ENCODE data around the gene SRCAP. TPM values are rescaled to one million over a fixed set of nuclear protein-coding genes. Genes with fewer than 3 reads are reported as not detected.

SRCAP gene
- total RNA-seq, result 10 to 100 TPM; 41.4 to 44.9 TPM
- long read RNA-seq, donor 1, partial matches to known transcripts, result 3 of 4 reads
- long read RNA-seq, donor 1, other reads (novel, unspliced or antisense), result 1 of 4 reads
- long read RNA-seq, donor 2, partial matches to known transcripts, result 3 of 4 reads
- long read RNA-seq, donor 2, other reads (novel, unspliced or antisense), result 1 of 4 reads

GRCh38 chr16:30698816-30699614 is at the start of gene SRCAP:
TSS of gene SRCAP (plus strand) at chr16:30699171. CDS start at chr16:30700825, 1,654 bp downstream.
- intact Hi-C loops (cut with DNase I), result no loop called here
- DNase-seq (ENCODE audit: low spot score), result peak; percentile 95

- DNase-seq (ENCODE audit: low spot score), result no peak
- intact Hi-C loops (cut with DNase I), result no loop called here
Observed at GRCh38 chr16:30649725-30650368, 49.1 kb upstream of the SRCAP start.

GRCh38 chr16:30650369-30651123 is 48.4 kb upstream of the SRCAP start, which contains the start of gene PRR14:
TSS of gene PRR14 (plus strand) at chr16:30650960. CDS start at chr16:30651646, 686 bp downstream.
- peak; percentile 100 for DNase-seq (ENCODE audit: low spot score)
- intact Hi-C loops (cut with DNase I), result no loop called here

- DNase-seq (ENCODE audit: low spot score), result peak; percentile 92
- intact Hi-C loops (cut with DNase I), result no loop called here
Observed at GRCh38 chr16:30651124-30652004, 47.6 kb upstream of the SRCAP start.

- no peak for DNase-seq (ENCODE audit: low spot score)
- intact Hi-C loops (cut with DNase I), result no loop called here
Observed at GRCh38 chr16:30652005-30652296, 47.0 kb upstream of the SRCAP start.

- intact Hi-C loops (cut with DNase I), result no loop called here
- no peak for DNase-seq (ENCODE audit: low spot score)
Observed at GRCh38 chr16:30652718-30653117, 46.3 kb upstream of the SRCAP start.

GRCh38 chr16:30654856-30655255 is 44.1 kb upstream of the SRCAP start:
- no peak for DNase-seq (ENCODE audit: low spot score)
- intact Hi-C loops (cut with DNase I), result no loop called here

- intact Hi-C loops (cut with DNase I), result no loop called here
- no peak for DNase-seq (ENCODE audit: low spot score)
Observed at GRCh38 chr16:30655815-30656347, 43.1 kb upstream of the SRCAP start.

- intact Hi-C loops (cut with DNase I), result no loop called here
Observed at GRCh38 chr16:30656388-30656787, 42.6 kb upstream of the SRCAP start.

GRCh38 chr16:30656974-30657865 is 41.8 kb upstream of the SRCAP start:
- intact Hi-C loops (cut with DNase I), result no loop called here
- no peak for DNase-seq (ENCODE audit: low spot score)

More at GRCh38 chr16:30656388-30656787, 42.6 kb upstream of the SRCAP start:
- DNase-seq (ENCODE audit: low spot score), result no peak

- intact Hi-C loops (cut with DNase I), result no loop called here
Observed at GRCh38 chr16:30657866-30658730, 40.9 kb upstream of the SRCAP start, which contains the start of gene FBRS. TSS of gene FBRS (plus strand) at chr16:30658431. CDS start at chr16:30659519, 1,088 bp downstream.

GRCh38 chr16:30658731-30659506 is 40.1 kb upstream of the SRCAP start:
- intact Hi-C loops (cut with DNase I), result no loop called here
- peak; percentile 95 for DNase-seq (ENCODE audit: low spot score)

More at GRCh38 chr16:30657866-30658730, 40.9 kb upstream of the SRCAP start, which contains the start of gene FBRS:
- DNase-seq (ENCODE audit: low spot score), result peak; percentile 100

GRCh38 chr16:30659507-30660423 is 39.2 kb upstream of the SRCAP start:
- intact Hi-C loops (cut with DNase I), result loop anchor here in 1 of 2 donors (10.0 kb wide), 1 partner anchor 515 kb away; no protein-coding TSS in a partner anchor
- peak; percentile 84 for DNase-seq (ENCODE audit: low spot score)

- intact Hi-C loops (cut with DNase I), result loop anchor here in 1 of 2 donors (10.0 kb wide), 1 partner anchor 514 kb away; no protein-coding TSS in a partner anchor
- DNase-seq (ENCODE audit: low spot score), result no peak
Observed at GRCh38 chr16:30660424-30661261, 38.3 kb upstream of the SRCAP start.

All from posterior vena cava (tissue), 2 donors.